Astrocyte of the spinal cord (primary cell): Measurements from ENCODE around the gene OR52B6.
"Not testable (repeated sequence)": the region's sequence is repeated elsewhere in the genome, so short reads cannot be mapped to it uniquely, and the experiment has no call there.

Experiments
- DNase-seq: peaks from one replicate; pipeline ENCODE4 v3.0.0; 2011; ENCODE audit warnings: low read depth, low spot score
- H3K4me3 ChIP-seq: 2 replicates; pipeline ENCODE4 v1.5.1; 2011; ENCODE audit warnings: low read depth, mild to moderate bottlenecking, low read length, moderate library complexity
- CTCF ChIP-seq: IDR thresholded peaks from 2 replicates; pipeline ENCODE4 v1.5.1; 2012; ENCODE audit warnings: low read depth, mild to moderate bottlenecking, low read length, inconsistent platforms
- in situ Hi-C: cut with HindIII; loops from 2 replicates; pipeline ENCODE4 v1.10.0; 2017; ENCODE audit warnings: low sequenced_read_pairs

OR52B6 gene

DNA sequence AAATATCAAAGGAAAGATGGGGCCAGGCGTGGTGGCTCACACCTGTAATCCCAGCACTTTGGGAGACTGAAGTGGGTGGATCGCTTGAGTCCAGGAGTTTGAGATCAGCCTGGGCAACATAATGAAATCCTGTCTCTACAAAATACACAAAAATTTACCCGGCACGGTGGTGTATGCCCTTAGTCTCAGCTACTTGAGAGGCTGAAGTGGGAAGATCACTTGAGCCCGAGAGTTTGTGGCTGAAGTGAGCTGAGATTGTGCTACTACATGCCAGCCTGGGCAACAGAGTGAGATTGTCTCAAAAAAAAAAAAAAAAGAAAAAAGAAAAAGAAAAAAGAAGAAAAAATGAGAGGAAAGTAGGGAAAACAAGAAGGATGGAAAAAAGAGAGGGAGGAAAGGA is 11.9 kb downstream of the OR52B6 start:
- no peak for DNase-seq
- H3K4me3 ChIP-seq: no peak overlapping the region
- TF ChIP-seq CTCF: no peak
- in situ Hi-C loops: no loop called here

DNA sequence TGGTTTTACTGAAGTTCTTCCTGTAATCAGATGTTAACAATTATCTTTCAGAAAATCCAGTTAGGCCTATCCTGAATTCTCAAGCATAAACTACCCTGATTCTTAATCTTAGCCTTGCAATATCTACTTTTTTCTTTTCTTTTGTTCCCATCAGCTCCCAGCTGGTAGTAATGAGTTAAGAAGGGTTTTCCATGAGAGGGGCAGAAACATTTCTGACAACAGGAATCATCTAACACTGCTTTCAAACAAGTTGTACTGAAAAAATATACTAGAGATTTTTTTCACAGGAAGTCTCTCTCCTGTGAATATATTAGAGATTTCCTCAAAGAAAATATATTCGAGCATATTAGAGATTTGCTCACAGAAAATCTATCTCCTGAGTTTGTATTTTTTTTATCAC is 12.5 kb downstream of the OR52B6 start:
- in situ Hi-C loops: no loop called here

DNA sequence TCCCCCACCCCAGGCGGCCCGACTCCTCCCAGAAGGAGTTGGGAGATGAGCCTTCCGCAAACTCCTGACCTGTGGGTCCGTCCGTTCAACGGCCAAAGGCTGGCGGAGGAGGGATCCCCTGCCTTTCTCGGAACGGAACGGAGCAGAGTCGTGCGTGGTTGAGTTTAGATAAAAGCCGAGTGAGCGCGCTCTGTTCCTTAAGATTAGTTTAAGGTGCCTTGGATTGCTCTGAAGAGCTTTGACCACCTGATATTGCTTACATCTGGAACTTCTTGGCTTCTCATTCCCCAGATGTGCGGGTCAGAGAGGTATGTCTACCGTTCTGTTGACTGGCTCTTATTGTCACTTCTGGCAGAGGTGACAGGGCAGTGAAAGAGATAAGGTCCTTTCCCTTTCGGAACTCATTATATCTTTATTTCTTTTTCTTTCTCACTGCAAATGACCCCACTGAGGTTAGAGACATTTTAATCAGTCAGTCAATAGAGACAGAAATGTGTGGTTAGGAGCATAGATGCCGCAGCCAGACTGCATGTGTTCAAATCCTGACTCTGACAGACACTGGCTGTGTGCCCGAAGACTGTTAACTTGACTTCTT is 16.0 kb downstream of the OR52B6 start, which contains the start of gene TRIM6:
TSS of gene TRIM6 (plus strand) at position 31 of the 595 bp plus-strand sequence. CDS start at position 292, 261 bp downstream.
- peak within 1 kb of the TSS; percentile 54 for H3K4me3 ChIP-seq
- peak; percentile 53 for DNase-seq
- TF ChIP-seq CTCF: no peak
- in situ Hi-C loops: no loop called here

More for the DNA sequence above, 12.5 kb downstream of the OR52B6 start:
- TF ChIP-seq CTCF: no peak
- H3K4me3 ChIP-seq: no peak overlapping the region
- DNase-seq: no peak

GRCh38 chr11:5597953-5598352 is 17.3 kb downstream of the OR52B6 start:
- in situ Hi-C loops: no loop called here
- peak overlapping the region; percentile 54 for H3K4me3 ChIP-seq
- DNase-seq: no peak
- TF ChIP-seq CTCF: no peak

DNA sequence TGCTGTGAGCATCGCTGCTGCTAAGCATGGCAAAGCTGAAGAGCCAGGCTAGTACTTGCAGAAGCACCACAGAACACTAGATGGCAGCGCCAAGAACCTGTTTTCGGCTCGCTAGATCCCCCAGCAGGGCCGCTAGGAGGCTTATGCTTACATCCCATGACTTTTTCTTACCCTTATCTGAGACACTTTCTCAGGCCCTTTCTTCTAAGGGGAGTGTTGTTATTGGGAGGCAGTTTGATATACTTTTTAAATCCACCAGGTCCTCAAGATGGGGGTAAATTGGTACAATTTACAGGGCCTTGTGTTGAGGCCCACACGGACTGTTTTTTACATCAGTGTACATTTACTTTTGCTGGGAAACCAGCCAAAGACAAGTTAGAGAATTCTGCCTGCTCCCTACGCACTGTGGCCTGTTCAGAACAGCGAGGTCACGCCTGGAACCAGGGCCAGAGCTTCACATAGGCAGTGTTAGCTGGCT is 19.7 kb downstream of the OR52B6 start:
- peak; percentile 91 for DNase-seq
- TF ChIP-seq CTCF: peak; percentile 96
- no peak overlapping the region for H3K4me3 ChIP-seq
- in situ Hi-C loops: no loop called here

DNA sequence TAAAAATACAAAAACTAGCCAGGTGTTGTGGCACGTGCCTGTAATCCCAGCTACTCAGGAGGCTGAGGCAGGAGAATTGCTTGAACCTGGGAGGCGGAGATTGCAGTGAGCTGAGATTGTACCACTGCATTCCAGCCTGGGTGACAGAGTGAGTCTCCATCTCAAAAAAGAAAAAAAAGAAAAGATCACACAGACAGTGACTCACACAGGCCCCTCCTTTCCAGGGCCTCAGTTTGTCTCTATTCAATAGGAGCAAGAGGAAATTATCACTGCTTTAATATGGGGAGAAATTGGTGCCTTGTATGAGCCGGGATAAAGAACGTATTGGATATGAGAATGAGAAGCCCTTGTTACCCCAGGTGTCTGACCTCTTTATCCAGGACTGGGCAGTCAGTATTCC is 22.1 kb downstream of the OR52B6 start:
- in situ Hi-C loops, H3K4me3 ChIP-seq: not testable (repeated sequence)
- DNase-seq: peak; percentile 36

- DNase-seq: no peak
- TF ChIP-seq CTCF: no peak
- in situ Hi-C loops: no loop called here
- H3K4me3 ChIP-seq: no peak overlapping the region
Measured at GRCh38 chr11:5603326-5603725, 22.6 kb downstream of the OR52B6 start.
